SW 1271 (cell line): ENCODE data around the gene WDR11.

Experiments used
- DNase-seq, 2 experiments: peaks; one replicate each; lab custom pipeline; 2025; lab: John Stamatoyannopoulos, UW

WDR11 gene

GRCh38 chr10:120946497-120946896 is 95.3 kb downstream of the WDR11 start:
- DNase-seq, result no peak

- DNase-seq, result no peak
Measured at GRCh38 chr10:120948889-120949608, 97.9 kb downstream of the WDR11 start.

GRCh38 chr10:120949609-120950031 is 98.5 kb downstream of the WDR11 start:
- no peak for DNase-seq

- no peak for DNase-seq
Measured at GRCh38 chr10:120950051-120950561, 98.9 kb downstream of the WDR11 start.

GRCh38 chr10:120951288-120951687 is 100.1 kb downstream of the WDR11 start:
- no peak for DNase-seq

- no peak for DNase-seq
Measured at GRCh38 chr10:120953897-120954296, 102.7 kb downstream of the WDR11 start.
